Mesenchymal stem cell (in vitro differentiated cells and primary cell): ENCODE measurements around the gene TRPC4.

Source experiments
- DNase-seq: peaks from one replicate; pipeline ENCODE4 v3.0.0-alpha.2; 2013
- H2AFZ ChIP-seq: one replicate; pipeline ENCODE4 v1.6.1; 2013; ENCODE audit warnings: low read depth, mild to moderate bottlenecking, control low read depth, inconsistent platforms, low read length, moderate library complexity
- H2AK5ac ChIP-seq: 2 replicates; pipeline ENCODE4 v1.6.1; 2013; ENCODE audit warnings: low read length, moderate library complexity, mild to moderate bottlenecking, inconsistent platforms; ENCODE audit not compliant: severe bottlenecking
- H2BK120ac ChIP-seq: one replicate; pipeline ENCODE4 v1.6.1; 2013; ENCODE audit warnings: low read depth, mild to moderate bottlenecking, inconsistent platforms, low read length, moderate library complexity
- H2BK12ac ChIP-seq, 2 experiments: one replicate each; pipeline ENCODE4 v1.6.1; 2013; ENCODE audit warnings: inconsistent platforms in 2 of 2, low read length in 2 of 2, mild to moderate bottlenecking in 2 of 2, moderate library complexity in 2 of 2, control low read depth in 1 of 2
- H2BK15ac ChIP-seq: one replicate; pipeline ENCODE4 v1.6.1; 2013; ENCODE audit warnings: mild to moderate bottlenecking, low read depth, inconsistent platforms; ENCODE audit not compliant: poor library complexity, severe bottlenecking
- H2BK5ac ChIP-seq: 2 replicates; pipeline ENCODE4 v1.6.1; 2013; ENCODE audit warnings: low read depth, mild to moderate bottlenecking, low read length, control low read depth, inconsistent platforms; ENCODE audit not compliant: poor library complexity, severe bottlenecking
- H3K14ac ChIP-seq, 2 experiments: one replicate each; pipeline ENCODE4 v1.6.1; 2013; ENCODE audit warnings: inconsistent platforms in 2 of 2, low read length in 2 of 2, control low read depth in 1 of 2, mild to moderate bottlenecking in 1 of 2, moderate library complexity in 1 of 2
- H3K18ac ChIP-seq, 2 experiments: one replicate each; pipeline ENCODE4 v1.6.1; 2013; ENCODE audit warnings: inconsistent platforms in 2 of 2, low read length in 2 of 2, control low read depth in 1 of 2, low read depth in 1 of 2, mild to moderate bottlenecking in 1 of 2
- H3K23ac ChIP-seq, 2 experiments: one replicate each; pipeline ENCODE4 v1.6.1; 2013; ENCODE audit warnings: inconsistent platforms in 2 of 2, low read length in 2 of 2, mild to moderate bottlenecking in 2 of 2, moderate library complexity in 2 of 2, control low read depth in 1 of 2
- H3K27ac ChIP-seq: 2 replicates; pipeline ENCODE4 v1.5.1; 2013; ENCODE audit warnings: mild to moderate bottlenecking, moderate library complexity, low read length, control low read depth, inconsistent platforms; ENCODE audit not compliant: poor library complexity, severe bottlenecking
- H3K27me3 ChIP-seq, 2 experiments: 2 replicates each; pipeline versions ENCODE4 v1.6.1 to v1.7.0; 2013; ENCODE audit warnings: low read length in 2 of 2, mild to moderate bottlenecking in 2 of 2, moderate library complexity in 2 of 2, control low read depth in 1 of 2, inconsistent platforms in 1 of 2; ENCODE audit not compliant: control insufficient read depth in 1 of 2, insufficient read depth in 1 of 2
- H3K36me3 ChIP-seq, 2 experiments: 2 replicates each; pipeline versions ENCODE4 v1.6.1 to v1.7.0; 2013; ENCODE audit warnings: low read length in 2 of 2, control low read depth in 1 of 2, inconsistent platforms in 1 of 2, low read depth in 1 of 2, mild to moderate bottlenecking in 1 of 2; ENCODE audit not compliant: insufficient read depth in 2 of 2, control insufficient read depth in 1 of 2
- H3K4ac ChIP-seq, 2 experiments: one replicate each; pipeline ENCODE4 v1.6.1; 2013; ENCODE audit warnings: inconsistent platforms in 2 of 2, low read length in 2 of 2, mild to moderate bottlenecking in 2 of 2, moderate library complexity in 2 of 2, control low read depth in 1 of 2, low read depth in 1 of 2
- H3K4me1 ChIP-seq: 2 replicates; pipeline ENCODE4 v1.6.1; 2013; ENCODE audit warnings: low read depth, low read length, control low read depth; ENCODE audit not compliant: control insufficient read depth, insufficient read depth
- H3K4me2 ChIP-seq: 2 replicates; pipeline ENCODE4 v1.6.1; 2013; ENCODE audit warnings: low read length, mild to moderate bottlenecking, inconsistent platforms; ENCODE audit not compliant: poor library complexity, severe bottlenecking
- H3K4me3 ChIP-seq, 2 experiments: 2 replicates each; pipeline versions ENCODE4 v1.5.1 to v1.7.0; 2013; ENCODE audit warnings: low read length in 2 of 2, mild to moderate bottlenecking in 2 of 2, control low read depth in 1 of 2, low read depth in 1 of 2; ENCODE audit not compliant: insufficient read depth in 1 of 2
- H3K79me1 ChIP-seq: replicated peaks from 2 replicates; pipeline ENCODE4 v1.6.1; 2013; ENCODE audit warnings: mild to moderate bottlenecking, control low read depth, low read length, inconsistent platforms; ENCODE audit not compliant: poor library complexity, severe bottlenecking
- H3K9ac ChIP-seq: 2 replicates; pipeline ENCODE4 v1.7.0; 2013; ENCODE audit warnings: mild to moderate bottlenecking, low read length, moderate library complexity
- H3K9me3 ChIP-seq: 2 replicates; pipeline ENCODE4 v1.7.0; 2013; ENCODE audit warnings: mild to moderate bottlenecking, low read length; ENCODE audit not compliant: control insufficient read depth
- H4K8ac ChIP-seq: one replicate; pipeline ENCODE4 v1.6.1; 2013; ENCODE audit warnings: inconsistent platforms, mild to moderate bottlenecking, low read length, moderate library complexity
- H4K91ac ChIP-seq: one replicate; pipeline ENCODE4 v1.6.1; 2013; ENCODE audit warnings: mild to moderate bottlenecking, low read length, inconsistent platforms
- WGBS: methylation state at CpG from one replicate; pipeline ENCODE4 v1.1.7; 2013; ENCODE audit warnings: mixed read lengths; 5-methylcytosine and 5-hydroxymethylcytosine counted together

The TRPC4 gene

DNA sequence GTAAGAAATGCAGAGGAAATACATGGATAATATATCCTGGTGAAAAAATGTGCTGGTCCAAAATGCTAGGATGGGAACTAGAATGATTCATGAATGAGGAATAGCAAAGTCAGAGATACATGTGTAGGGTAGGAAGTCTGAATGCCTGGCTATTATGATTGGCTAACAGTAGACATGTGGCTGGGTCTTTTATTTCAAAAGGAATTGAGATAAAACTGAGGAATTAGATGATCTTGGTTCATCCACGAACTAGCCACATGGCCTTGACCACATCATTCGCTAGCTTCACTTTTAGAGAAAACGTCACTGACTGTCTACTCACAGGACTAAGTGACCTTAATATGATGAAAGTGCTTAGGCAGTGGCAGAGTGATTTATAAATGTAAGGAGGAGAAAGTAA lies 103.1 kb downstream of the TRPC4 start:
- H3K9me3 ChIP-seq: no peaks in the 10 kb centered on the region
- no peak overlapping the region for H2AK5ac ChIP-seq
- no peak overlapping the region for H3K27ac ChIP-seq
- H3K4me1 ChIP-seq: no peaks in the 10 kb centered on the region
- no peak overlapping the region for H3K14ac ChIP-seq
- H3K4me2 ChIP-seq: no peak overlapping the region
- H2AFZ ChIP-seq: no peak overlapping the region
- no peak overlapping the region for H4K91ac ChIP-seq
- no peak overlapping the region for H2BK5ac ChIP-seq
- no peaks in the 10 kb centered on the region for H3K27me3 ChIP-seq
- WGBS: 100% methylated on average over 3 of the region's 3 CpGs
- no peak overlapping the region for H3K18ac ChIP-seq
- H3K4ac ChIP-seq: no peak overlapping the region
- no peak overlapping the region for H4K8ac ChIP-seq
- H3K9ac ChIP-seq: no peak overlapping the region
- no peaks in the 10 kb centered on the region for H3K79me1 ChIP-seq
- H2BK120ac ChIP-seq: no peak overlapping the region
- no peak overlapping the region for H3K23ac ChIP-seq
- no peak overlapping the region for H2BK12ac ChIP-seq
- DNase-seq: no peak
- H3K4me3 ChIP-seq: no peak overlapping the region
- H2BK15ac ChIP-seq: no peak overlapping the region
- H3K36me3 ChIP-seq: no peaks in the 10 kb centered on the region

GRCh38 chr13:37755349-37755748 lies 114.2 kb downstream of the TRPC4 start:
- H3K18ac ChIP-seq: no peak overlapping the region
- H3K4me3 ChIP-seq: no peak overlapping the region
- H2AFZ ChIP-seq: no peak overlapping the region
- peak overlapping the region in 1 of 2 experiments; percentile 18 for H2BK12ac ChIP-seq
- no peak overlapping the region for H4K8ac ChIP-seq
- no peak overlapping the region for H3K27ac ChIP-seq
- no peaks in the 10 kb centered on the region for H3K79me1 ChIP-seq
- peak overlapping the region; percentile 64 for H2AK5ac ChIP-seq
- H3K4me2 ChIP-seq: no peak overlapping the region
- no peak overlapping the region for H3K14ac ChIP-seq
- H2BK120ac ChIP-seq: no peak overlapping the region
- no peaks in the 10 kb centered on the region for H3K9me3 ChIP-seq
- no peak for DNase-seq
- H2BK15ac ChIP-seq: no peak overlapping the region
- no peak overlapping the region for H3K23ac ChIP-seq
- no peaks in the 10 kb centered on the region for H3K27me3 ChIP-seq
- H3K4me1 ChIP-seq: peaks cover 2% of the 10 kb centered on the region
- WGBS: 100% methylated on average over 2 of the region's 3 CpGs
- H3K9ac ChIP-seq: no peak overlapping the region
- no peaks in the 10 kb centered on the region for H3K36me3 ChIP-seq
- no peak overlapping the region for H3K4ac ChIP-seq
- H4K91ac ChIP-seq: no peak overlapping the region
- H2BK5ac ChIP-seq: no peak overlapping the region

- Histone ChIP-seq H3K9me3 (no peaks in the 10 kb centered on the region), H3K9ac (no peak overlapping the region), H2BK120ac (no peak overlapping the region), H3K18ac (no peak overlapping the region), H2BK5ac (no peak overlapping the region), H3K36me3 (no peaks in the 10 kb centered on the region), H3K27me3 (no peaks in the 10 kb centered on the region), H2BK12ac (no peak overlapping the region), H4K8ac (no peak overlapping the region), H3K4me3 (no peak overlapping the region), H3K4me1 (peaks cover 2% of the 10 kb centered on the region), H3K4me2 (peak overlapping the region; percentile 23), H4K91ac (no peak overlapping the region), H3K4ac (no peak overlapping the region), H2BK15ac (no peak overlapping the region), H3K14ac (no peak overlapping the region), H2AFZ (no peak overlapping the region), H3K23ac (no peak overlapping the region), H3K79me1 (no peaks in the 10 kb centered on the region), H3K27ac (peak overlapping the region; percentile 74), H2AK5ac (no peak overlapping the region)
- no peak for DNase-seq
- 98% methylated on average over 5 of the region's 6 CpGs for WGBS
These were observed 115.8 kb downstream of the TRPC4 start for GRCh38 chr13:37753776-37754175.

GRCh38 chr13:37752146-37752545 lies 117.4 kb downstream of the TRPC4 start:
- H2BK120ac ChIP-seq: no peak overlapping the region
- no peak overlapping the region for H3K18ac ChIP-seq
- no peaks in the 10 kb centered on the region for H3K9me3 ChIP-seq
- no peak overlapping the region for H3K23ac ChIP-seq
- H3K27ac ChIP-seq: no peak overlapping the region
- H2AK5ac ChIP-seq: no peak overlapping the region
- H3K4me1 ChIP-seq: peaks cover 2% of the 10 kb centered on the region
- no peak overlapping the region for H3K9ac ChIP-seq
- H4K8ac ChIP-seq: no peak overlapping the region
- no peaks in the 10 kb centered on the region for H3K36me3 ChIP-seq
- DNase-seq: no peak
- H2BK15ac ChIP-seq: no peak overlapping the region
- no peak overlapping the region for H4K91ac ChIP-seq
- no peaks in the 10 kb centered on the region for H3K27me3 ChIP-seq
- H3K14ac ChIP-seq: no peak overlapping the region
- H3K4ac ChIP-seq: no peak overlapping the region
- WGBS: 93% methylated on average over 9 of the region's 9 CpGs
- no peak overlapping the region for H2BK5ac ChIP-seq
- no peak overlapping the region for H2BK12ac ChIP-seq
- no peak overlapping the region for H3K4me3 ChIP-seq
- no peak overlapping the region for H2AFZ ChIP-seq
- H3K79me1 ChIP-seq: no peaks in the 10 kb centered on the region
- H3K4me2 ChIP-seq: no peak overlapping the region
